ENCODE results near the gene ANKAR. TPM values are rescaled to one million over a fixed set of nuclear protein-coding genes. Genes with fewer than 3 reads are reported as not detected.
A peak's percentile ranks its signal among the peaks of the same experiment; 100 is the strongest.

Gene ANKAR
- total RNA-seq, 2 experiments from 2014 or later = 3.5 to 3.6 TPM

GRCh38 chr2:189638301-189639006 is 36.0 kb upstream of the ANKAR start:
- no peak for TF ChIP-seq CTCF (IDR thresholded peaks at IDR 0.05)
- H3K9me3 Mint-ChIP-seq = peaks cover 3% of the 10 kb centered on the region
- H3K4me1 Mint-ChIP-seq (ENCODE audit: low read depth) = peaks cover 17% of the 10 kb centered on the region
- intact Hi-C loops (cut with micrococcal nuclease) = no loop called here
- DNase-seq (no peak), ATAC-seq (no peak)
- no peak overlapping the region for H3K4me3 Mint-ChIP-seq
- no peak overlapping the region for H3K27ac Mint-ChIP-seq
- ChIA-PET POLR2A (no interaction called here), CTCF (interaction anchor here (1.3 kb wide), 1 partner anchor 19 kb away, joined by 3 read pairs; no protein-coding TSS in a partner anchor)
- H3K27me3 Mint-ChIP-seq = no peaks in the 10 kb centered on the region
- H3K36me3 Mint-ChIP-seq (ENCODE audit: low read depth) = no peaks in the 10 kb centered on the region

- Mint-ChIP-seq H3K36me3 (ENCODE audit: low read depth) (no peaks in the 10 kb centered on the region), H3K27me3 (no peaks in the 10 kb centered on the region), H3K9me3 (peaks cover 3% of the 10 kb centered on the region), H3K4me1 (ENCODE audit: low read depth) (peaks cover 17% of the 10 kb centered on the region), H3K4me3 (no peak overlapping the region), H3K27ac (no peak overlapping the region)
- ChIA-PET CTCF (interaction anchor here (1.3 kb wide), 1 partner anchor 19 kb away, joined by 3 read pairs; no protein-coding TSS in a partner anchor), POLR2A (interaction anchor here (0.5 kb wide), 1 partner anchor 87 kb away, joined by 3 read pairs; no protein-coding TSS in a partner anchor)
- intact Hi-C loops (cut with micrococcal nuclease) = no loop called here
- DNase-seq (no peak), ATAC-seq (no peak)
- no peak for TF ChIP-seq CTCF (IDR thresholded peaks at IDR 0.05)
Measured at GRCh38 chr2:189639007-189639609, 35.4 kb upstream of the ANKAR start.

DNA sequence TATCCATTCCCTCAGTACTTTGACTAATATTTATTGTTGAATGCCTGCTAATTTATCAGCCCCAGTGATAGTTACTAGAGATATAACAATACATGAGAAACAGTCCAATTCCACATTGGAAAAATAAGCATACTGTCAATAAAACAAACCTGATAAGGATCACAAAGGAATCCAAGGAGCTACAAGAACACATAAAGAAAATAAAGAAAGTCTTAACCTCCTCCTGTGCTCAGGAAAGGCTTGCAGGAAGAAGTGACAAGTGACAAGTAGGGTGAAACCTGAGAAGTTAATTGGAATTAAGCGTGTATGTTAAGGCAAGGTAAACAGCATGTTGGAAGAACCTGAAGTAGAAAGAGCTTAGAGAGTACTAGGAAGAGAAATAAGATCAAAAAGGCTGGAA is 33.5 kb upstream of the ANKAR start:
- Mint-ChIP-seq H3K4me3 (no peak overlapping the region), H3K36me3 (ENCODE audit: low read depth) (no peaks in the 10 kb centered on the region), H3K27ac (no peak overlapping the region), H3K9me3 (peaks cover 3% of the 10 kb centered on the region), H3K4me1 (ENCODE audit: low read depth) (peaks cover 17% of the 10 kb centered on the region), H3K27me3 (no peaks in the 10 kb centered on the region)
- no peak for TF ChIP-seq CTCF (IDR thresholded peaks at IDR 0.05)
- POLR2A ChIA-PET = no interaction called here
- CTCF ChIA-PET = interaction anchor here (3.0 kb wide), 1 partner anchor 19 kb away, joined by 12 read pairs; the partner anchor contains the start of gene ASNSD1
- no peak for ATAC-seq
- no peak for DNase-seq
- intact Hi-C loops (cut with micrococcal nuclease) = no loop called here

DNA sequence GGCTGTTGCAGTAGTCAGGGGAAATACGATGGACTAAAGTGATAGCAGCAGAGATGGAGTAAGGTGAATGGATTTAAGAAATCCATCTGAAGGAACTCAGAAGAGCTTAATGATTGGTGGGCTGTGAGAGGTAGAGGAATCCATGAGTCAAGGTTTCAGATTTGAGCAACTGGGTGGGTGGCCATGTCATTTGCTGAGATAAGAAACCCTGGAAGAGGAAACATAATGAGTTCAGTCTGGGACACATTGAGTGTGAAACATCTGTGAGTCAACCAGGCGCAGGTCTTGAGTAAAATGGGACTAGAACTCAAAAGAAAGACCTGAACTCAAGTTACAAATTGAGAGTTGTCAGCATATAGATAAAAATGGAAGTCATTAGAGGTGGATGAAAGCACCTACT is 32.9 kb upstream of the ANKAR start:
- ATAC-seq = peak; percentile 93
- Mint-ChIP-seq H3K27ac (peak overlapping the region; percentile 17), H3K9me3 (peaks cover 3% of the 10 kb centered on the region), H3K4me1 (ENCODE audit: low read depth) (peaks cover 17% of the 10 kb centered on the region), H3K36me3 (ENCODE audit: low read depth) (no peaks in the 10 kb centered on the region), H3K4me3 (no peak overlapping the region), H3K27me3 (no peaks in the 10 kb centered on the region)
- no peak for TF ChIP-seq CTCF (IDR thresholded peaks at IDR 0.05)
- ChIA-PET POLR2A (no interaction called here), CTCF (interaction anchor here (3.0 kb wide), 1 partner anchor 19 kb away, joined by 12 read pairs; the partner anchor contains the start of gene ASNSD1)
- DNase-seq = peak; percentile 69
- intact Hi-C loops (cut with micrococcal nuclease) = no loop called here

GRCh38 chr2:189646521-189646920 is 27.9 kb upstream of the ANKAR start:
- Mint-ChIP-seq H3K9me3 (no peaks in the 10 kb centered on the region), H3K27ac (no peak overlapping the region), H3K4me3 (no peak overlapping the region), H3K27me3 (no peaks in the 10 kb centered on the region), H3K4me1 (ENCODE audit: low read depth) (peaks cover 6% of the 10 kb centered on the region), H3K36me3 (ENCODE audit: low read depth) (no peaks in the 10 kb centered on the region)
- no peak for TF ChIP-seq CTCF (IDR thresholded peaks at IDR 0.05)
- DNase-seq (no peak), ATAC-seq (no peak)
- intact Hi-C loops (cut with micrococcal nuclease) = no loop called here
- CTCF ChIA-PET = no interaction called here
- POLR2A ChIA-PET = no interaction called here

Measured in activated CD8-positive, alpha-beta T cell treated with anti-CD3 and anti-CD28 coated beads for 36 hours (primary cell).